HFFc6 (cell line): ENCODE measurements around the gene DENR. TPM values are rescaled to one million over a fixed set of nuclear protein-coding genes. Genes with fewer than 3 reads are reported as not detected.
"Not testable (repeated sequence)": the region's sequence is repeated elsewhere in the genome, so short reads cannot be mapped to it uniquely, and the experiment has no call there.

Experiments used
- DNase-seq: peaks from one replicate; pipeline ENCODE4 v3.0.0-alpha.2; 2018
- H3K27ac Mint-ChIP-seq: 2 replicates; pipeline ENCODE4 v1.8.0; 2020; ENCODE audit warnings: mild to moderate bottlenecking, mixed read lengths
- H3K27me3 Mint-ChIP-seq: 2 replicates; pipeline ENCODE4 v1.8.0; 2021; ENCODE audit warnings: mild to moderate bottlenecking, moderate library complexity, mixed read lengths; ENCODE audit not compliant: insufficient read depth
- H3K36me3 Mint-ChIP-seq: 2 replicates; pipeline ENCODE4 v1.8.0; 2021; ENCODE audit warnings: low read depth, mixed read lengths
- H3K4me1 Mint-ChIP-seq: 2 replicates; pipeline ENCODE4 v1.8.0; 2020; ENCODE audit warnings: low read depth, mixed read lengths
- H3K4me3 Mint-ChIP-seq: 2 replicates; pipeline ENCODE4 v1.8.0; 2020; ENCODE audit warnings: mild to moderate bottlenecking, moderate library complexity, mixed read lengths
- H3K9me3 Mint-ChIP-seq: 2 replicates; pipeline ENCODE4 v1.8.0; 2020; ENCODE audit warnings: mild to moderate bottlenecking, mixed read lengths
- total RNA-seq, 6 experiments: library from RNA; stranded (reverse); fragmentation: NEBNext Ultra II Directional; extraction: Animal tissue kit (Norgen Biotek cat#: 25700); gene quantifications; 2 replicates in 1 of 6; 3 replicates in 5 of 6; pipeline ENCODE4 v1.2.3, GENCODE V29; 2021
- TF ChIP-seq, protein P1 (sequence below): fragments of 200-600 bp; sonication (generic); IDR thresholded peaks from 2 replicates; pipeline ENCODE4 v1.5.0; 2021; ENCODE audit warnings: antibody characterized with exemption, mild to moderate bottlenecking

DENR gene
- total RNA-seq, 6 experiments from 2014 or later, result 53.2 to 66.7 (median 61.7) TPM

DNA sequence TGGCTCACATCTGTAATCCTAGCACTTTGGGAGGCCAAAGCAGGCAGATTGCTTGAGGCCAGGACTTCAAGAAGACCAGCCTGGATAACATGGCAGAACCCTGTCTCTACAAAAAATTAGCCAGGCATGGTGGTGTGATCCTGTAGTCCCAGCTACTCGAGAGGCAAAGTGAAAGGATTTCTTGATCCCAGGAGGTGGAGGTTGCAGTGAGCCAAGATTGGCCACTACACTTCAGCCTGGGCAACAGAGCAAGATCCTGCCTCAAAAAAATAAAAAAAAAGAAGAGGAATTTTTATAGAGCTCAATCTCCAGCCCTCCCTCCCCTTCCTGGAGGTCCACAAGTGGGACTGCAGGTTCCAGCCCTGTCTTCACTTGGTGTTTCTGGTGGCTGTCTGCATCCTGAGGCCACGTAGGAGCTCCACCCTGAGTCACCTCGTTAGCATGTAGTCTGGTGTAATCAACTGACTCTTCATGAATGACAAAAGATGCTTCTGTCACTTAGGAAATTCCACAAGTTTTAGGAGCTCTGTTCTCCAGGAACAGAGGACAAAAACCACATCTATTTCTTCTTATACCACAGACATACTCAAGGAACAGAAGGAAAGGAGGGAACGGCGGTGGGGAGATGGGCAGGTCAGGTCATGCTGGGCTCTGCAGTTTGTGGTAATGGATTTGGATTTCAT, 37.9 kb downstream of the DENR start:
- no peaks in the 10 kb centered on the region for H3K9me3 Mint-ChIP-seq
- peak; percentile 43 for DNase-seq
- H3K27ac Mint-ChIP-seq, result no peak overlapping the region
- peaks cover 26% of the 10 kb centered on the region for H3K4me1 Mint-ChIP-seq
- no peaks in the 10 kb centered on the region for H3K36me3 Mint-ChIP-seq
- TF ChIP-seq, protein P1, sequence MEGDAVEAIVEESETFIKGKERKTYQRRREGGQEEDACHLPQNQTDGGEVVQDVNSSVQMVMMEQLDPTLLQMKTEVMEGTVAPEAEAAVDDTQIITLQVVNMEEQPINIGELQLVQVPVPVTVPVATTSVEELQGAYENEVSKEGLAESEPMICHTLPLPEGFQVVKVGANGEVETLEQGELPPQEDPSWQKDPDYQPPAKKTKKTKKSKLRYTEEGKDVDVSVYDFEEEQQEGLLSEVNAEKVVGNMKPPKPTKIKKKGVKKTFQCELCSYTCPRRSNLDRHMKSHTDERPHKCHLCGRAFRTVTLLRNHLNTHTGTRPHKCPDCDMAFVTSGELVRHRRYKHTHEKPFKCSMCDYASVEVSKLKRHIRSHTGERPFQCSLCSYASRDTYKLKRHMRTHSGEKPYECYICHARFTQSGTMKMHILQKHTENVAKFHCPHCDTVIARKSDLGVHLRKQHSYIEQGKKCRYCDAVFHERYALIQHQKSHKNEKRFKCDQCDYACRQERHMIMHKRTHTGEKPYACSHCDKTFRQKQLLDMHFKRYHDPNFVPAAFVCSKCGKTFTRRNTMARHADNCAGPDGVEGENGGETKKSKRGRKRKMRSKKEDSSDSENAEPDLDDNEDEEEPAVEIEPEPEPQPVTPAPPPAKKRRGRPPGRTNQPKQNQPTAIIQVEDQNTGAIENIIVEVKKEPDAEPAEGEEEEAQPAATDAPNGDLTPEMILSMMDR, result no peak
- H3K4me3 Mint-ChIP-seq, result no peak overlapping the region
- peaks cover 1% of the 10 kb centered on the region; the same call in 1 of the 2 replicates for H3K27me3 Mint-ChIP-seq

DNA sequence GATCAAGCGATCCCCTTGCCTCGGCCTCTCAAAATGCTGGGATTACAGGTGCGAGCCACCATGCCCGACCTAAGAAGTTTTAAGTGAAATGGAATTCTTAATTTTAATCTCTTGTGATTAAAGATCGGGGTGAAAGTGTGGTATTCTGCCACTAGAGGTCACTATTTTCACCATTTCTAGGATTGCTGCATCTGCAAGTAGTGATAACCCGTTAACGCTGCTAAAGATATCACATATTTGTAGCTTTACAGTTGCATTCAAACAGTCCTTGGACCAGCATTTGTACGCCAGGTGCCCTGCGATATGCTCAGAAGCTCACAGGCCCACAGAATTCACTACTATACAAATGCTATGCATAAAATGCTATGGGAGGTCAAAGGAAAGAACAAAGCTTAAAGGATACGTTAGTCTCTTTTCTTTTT, 41.1 kb downstream of the DENR start:
- Mint-ChIP-seq H3K4me3 (no peak overlapping the region), H3K27me3 (no peaks in the 10 kb centered on the region; the same call in 1 of the 2 replicates), H3K27ac (no peak overlapping the region), H3K4me1 (peaks cover 15% of the 10 kb centered on the region), H3K36me3 (no peaks in the 10 kb centered on the region), H3K9me3 (no peaks in the 10 kb centered on the region)
- DNase-seq, result peak; percentile 56
- TF ChIP-seq, protein P1, result peak; percentile 93

DNA sequence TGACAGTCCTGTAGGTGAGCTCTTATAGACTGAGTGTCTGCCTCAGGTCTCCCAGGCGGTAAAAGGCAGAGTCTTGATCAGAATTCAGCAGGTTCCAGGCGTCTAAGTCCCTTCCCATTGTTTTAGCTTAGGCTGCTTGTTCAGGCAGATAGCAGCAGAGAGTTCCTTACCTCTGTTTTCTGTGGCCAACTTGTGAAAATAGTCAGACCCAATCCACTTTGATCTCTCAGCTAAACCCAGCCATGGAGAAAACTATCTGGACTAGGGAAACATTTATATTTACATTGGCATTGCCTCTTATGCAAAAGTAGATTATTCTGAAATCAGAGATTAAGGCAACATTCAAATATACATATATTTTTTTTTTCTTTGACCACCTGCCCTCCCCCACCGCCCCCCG, 43.2 kb downstream of the DENR start:
- Mint-ChIP-seq H3K36me3 (no peaks in the 10 kb centered on the region), H3K27ac (no peak overlapping the region)

DNA sequence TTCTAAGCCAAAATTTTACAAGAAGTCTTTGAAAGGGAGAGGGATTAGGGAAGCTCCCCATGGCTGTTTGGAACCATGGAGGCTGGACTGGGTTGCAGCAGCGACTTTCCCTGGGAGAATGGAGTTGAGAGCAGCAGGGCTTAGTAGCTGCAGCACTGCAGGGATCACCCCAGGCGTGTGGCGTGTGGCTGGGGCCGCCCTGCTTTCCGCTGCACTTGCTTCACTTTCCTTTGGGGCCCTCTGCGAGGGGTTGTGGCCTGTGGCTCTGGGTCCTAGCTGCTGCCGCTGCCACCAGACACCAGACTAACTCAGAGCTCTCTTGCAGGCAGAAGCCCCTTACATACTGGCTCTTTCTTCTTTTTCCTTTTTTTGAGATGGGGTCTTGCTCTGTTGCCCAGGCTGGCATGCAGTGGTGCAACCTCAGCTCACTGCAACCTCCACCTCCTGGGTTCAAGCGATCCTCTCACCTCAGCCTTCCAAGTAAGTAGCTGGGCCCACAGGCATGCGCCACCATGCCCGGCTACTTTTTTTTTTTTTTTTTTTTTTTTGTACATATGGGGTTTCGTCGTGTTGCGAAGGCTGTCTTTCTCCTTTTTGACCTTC, 47.1 kb downstream of the DENR start:
- H3K36me3 Mint-ChIP-seq, result no peaks in the 10 kb centered on the region
- H3K9me3 Mint-ChIP-seq, result no peaks in the 10 kb centered on the region
- TF ChIP-seq, protein P1, result no peak
- H3K27ac Mint-ChIP-seq, result no peak overlapping the region
- no peaks in the 10 kb centered on the region for H3K27me3 Mint-ChIP-seq
- no peak overlapping the region for H3K4me3 Mint-ChIP-seq
- DNase-seq, result no peak
- no peaks in the 10 kb centered on the region for H3K4me1 Mint-ChIP-seq

More for the DNA sequence above, 43.2 kb downstream of the DENR start:
- no peaks in the 10 kb centered on the region; the same call in 1 of the 2 replicates for H3K27me3 Mint-ChIP-seq
- TF ChIP-seq, protein P1, result no peak
- H3K4me3 Mint-ChIP-seq, result no peak overlapping the region
- DNase-seq, result no peak
- peaks cover 7% of the 10 kb centered on the region for H3K4me1 Mint-ChIP-seq
- no peaks in the 10 kb centered on the region for H3K9me3 Mint-ChIP-seq

DNA sequence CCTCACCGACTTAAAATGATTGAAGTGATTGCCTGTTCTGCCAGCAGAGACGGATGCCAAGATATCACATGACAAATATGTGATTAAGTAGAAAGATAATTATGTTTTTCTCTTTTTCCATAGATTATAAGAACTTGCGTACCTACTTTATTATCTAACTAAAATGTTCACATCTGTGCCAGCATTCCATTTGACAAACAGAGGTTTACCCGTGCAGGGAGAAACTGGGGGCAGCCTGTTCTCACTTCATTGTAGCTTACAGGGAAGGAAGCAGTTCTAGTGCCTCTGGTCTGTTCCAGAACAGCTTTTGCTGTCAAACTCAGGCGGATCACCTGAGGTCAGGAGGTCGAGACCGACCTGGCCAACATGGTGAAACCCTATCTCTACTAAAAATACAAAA, 51.3 kb downstream of the DENR start:
- no peak for DNase-seq
- Mint-ChIP-seq H3K27me3 (no peaks in the 10 kb centered on the region), H3K36me3 (no peaks in the 10 kb centered on the region), H3K9me3 (no peaks in the 10 kb centered on the region), H3K4me3 (no peak overlapping the region), H3K27ac (no peak overlapping the region), H3K4me1 (0 out of 2 replicates have a peak, but pooled peaks cover 4% of the 10 kb centered on the region)
- TF ChIP-seq, protein P1, result no peak

DNA sequence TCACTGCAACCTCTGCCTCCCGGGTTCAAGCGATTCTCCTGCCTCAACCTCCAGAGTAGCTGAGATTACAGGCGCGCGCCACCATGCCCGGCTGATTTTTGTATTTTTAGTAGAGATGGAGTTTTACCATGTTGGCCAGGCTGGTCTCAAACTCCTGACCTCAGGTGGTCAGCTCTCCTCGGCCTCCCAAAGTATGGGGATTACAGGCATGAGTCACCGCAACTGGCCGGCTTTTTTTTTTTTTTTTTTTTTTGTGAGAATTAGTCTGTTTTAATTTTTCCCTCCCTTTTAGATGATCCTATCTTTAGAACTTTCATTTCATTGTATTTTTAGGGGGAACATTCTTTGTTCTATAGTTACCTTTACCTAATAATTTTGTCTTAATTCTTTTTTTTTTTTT, 52.3 kb downstream of the DENR start:
- not testable (repeated sequence) for H3K27ac Mint-ChIP-seq, H3K4me1 Mint-ChIP-seq, DNase-seq, H3K4me3 Mint-ChIP-seq, H3K36me3 Mint-ChIP-seq, H3K9me3 Mint-ChIP-seq, H3K27me3 Mint-ChIP-seq
